Amniotic stem cell (primary cell): ENCODE measurements around the gene NISCH.

Source experiments
- DNase-seq: peaks from one replicate; lab custom pipeline; 2025; lab: John Stamatoyannopoulos, UW

NISCH gene

DNA sequence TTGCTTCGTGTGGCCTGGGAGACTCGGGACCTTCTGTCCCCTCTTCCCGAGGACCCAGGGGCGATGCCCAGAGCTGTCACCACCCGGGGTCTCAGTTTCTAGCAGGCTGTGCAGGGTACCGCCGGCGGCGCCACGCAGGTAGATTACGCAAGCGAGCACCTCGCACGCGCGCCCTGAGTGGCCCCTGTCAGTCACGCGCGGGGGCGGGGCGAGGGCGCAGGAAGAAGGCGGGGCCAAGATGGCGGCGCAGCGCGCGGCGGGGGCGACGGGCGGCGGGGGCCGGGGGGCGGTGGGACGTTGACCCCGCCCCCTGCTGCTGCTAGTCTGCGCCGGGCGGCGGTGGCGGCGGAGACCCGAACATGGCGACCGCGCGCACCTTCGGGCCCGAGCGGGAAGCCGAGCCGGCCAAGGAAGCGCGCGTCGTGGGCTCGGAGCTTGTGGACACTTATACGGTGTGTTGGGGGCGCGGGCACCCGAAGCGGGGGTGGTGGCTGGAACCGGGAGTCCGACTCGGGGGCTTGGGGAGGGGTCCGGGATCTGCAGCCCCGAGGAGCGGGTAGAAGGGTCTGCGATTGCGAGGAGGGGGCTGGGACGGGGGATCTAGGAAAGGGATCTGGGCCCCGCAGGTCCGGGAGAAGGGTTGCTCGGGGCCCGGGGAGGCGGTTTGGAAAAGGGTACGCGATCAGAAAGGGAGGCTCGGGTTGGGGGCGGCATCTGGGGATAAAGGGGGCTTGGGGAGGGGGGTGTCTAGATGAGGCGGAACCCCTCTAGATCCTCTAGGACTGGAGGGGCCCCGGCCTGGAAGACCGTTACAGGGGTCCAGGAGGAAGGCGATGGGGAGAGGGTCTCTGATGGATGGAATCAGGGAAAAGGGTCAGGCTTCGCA lies at the start of gene NISCH:
Gene NISCH, plus strand, starts transcription at position 322 of the 886 bp plus-strand sequence. Its CDS starts 38 bp downstream, at position 360.
- DNase-seq = peak; percentile 63

- DNase-seq = no peak
These were observed 49.2 kb upstream of the NISCH start for GRCh38 chr3:52406231-52406661.

- no peak for DNase-seq
These were observed 48.5 kb upstream of the NISCH start for GRCh38 chr3:52406791-52407510.

- DNase-seq = no peak
These were observed 47.6 kb upstream of the NISCH start for GRCh38 chr3:52407779-52408178.

DNA sequence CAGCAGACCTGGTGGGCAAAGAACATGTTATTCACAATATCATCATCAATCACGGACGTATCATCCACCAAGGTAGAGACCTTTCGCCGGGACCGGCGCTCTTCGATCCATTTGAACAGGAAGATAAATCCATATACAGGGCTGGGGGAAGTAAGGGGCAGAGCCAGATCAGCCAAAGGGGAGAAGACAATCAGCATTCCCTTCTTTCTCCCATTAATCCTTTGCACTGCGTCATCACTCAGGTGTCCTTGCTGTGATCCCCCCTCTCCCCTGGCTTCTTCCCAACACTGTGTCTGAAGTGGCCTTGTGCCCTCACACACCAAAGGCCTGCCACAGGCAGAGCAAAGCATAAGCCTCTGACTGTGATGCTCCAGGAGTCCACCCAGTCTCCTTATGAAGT lies 46.9 kb upstream of the NISCH start:
- no peak for DNase-seq

GRCh38 chr3:52415800-52416199 lies 39.6 kb upstream of the NISCH start:
- DNase-seq = no peak

DNA sequence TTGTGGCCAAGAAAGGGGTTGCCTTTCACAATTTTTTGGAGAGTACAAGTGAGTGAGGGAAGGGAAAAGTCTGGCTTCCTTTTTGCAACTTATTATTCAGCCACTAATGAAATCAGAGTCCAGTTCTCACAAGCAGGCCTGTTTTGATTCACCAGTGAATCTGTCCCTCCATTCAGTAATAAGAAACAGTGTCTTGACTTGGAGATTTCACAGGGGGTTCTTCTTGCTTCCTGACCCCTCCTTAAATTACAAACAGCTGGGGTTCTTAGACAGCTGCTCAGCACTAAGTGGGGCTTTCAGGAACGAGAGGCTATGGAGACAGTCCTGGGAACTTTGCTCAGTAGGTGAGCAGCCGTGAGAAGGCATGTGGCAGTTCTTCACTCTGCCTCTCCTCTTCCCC lies 35.0 kb upstream of the NISCH start:
- DNase-seq = no peak

DNA sequence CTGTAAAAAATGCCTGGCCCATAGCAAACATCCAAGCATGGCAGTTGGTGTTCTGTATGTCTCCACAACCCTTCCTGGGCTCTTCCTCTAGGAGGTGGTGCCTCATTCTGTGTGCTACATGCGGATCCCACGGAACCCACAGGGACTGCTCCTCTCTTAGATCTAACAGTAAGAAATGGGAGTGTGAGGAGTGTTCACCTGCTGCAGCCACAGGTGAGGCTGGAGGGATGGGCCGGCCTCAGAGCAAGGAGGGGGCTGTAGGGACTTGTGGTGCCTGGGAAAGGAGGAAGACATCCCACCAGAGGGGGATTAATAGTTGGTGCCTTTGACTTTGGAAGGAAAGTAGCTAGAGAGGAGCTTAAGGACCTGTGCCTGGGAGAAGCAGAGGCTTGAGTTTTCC lies 32.7 kb upstream of the NISCH start:
- DNase-seq = no peak

DNA sequence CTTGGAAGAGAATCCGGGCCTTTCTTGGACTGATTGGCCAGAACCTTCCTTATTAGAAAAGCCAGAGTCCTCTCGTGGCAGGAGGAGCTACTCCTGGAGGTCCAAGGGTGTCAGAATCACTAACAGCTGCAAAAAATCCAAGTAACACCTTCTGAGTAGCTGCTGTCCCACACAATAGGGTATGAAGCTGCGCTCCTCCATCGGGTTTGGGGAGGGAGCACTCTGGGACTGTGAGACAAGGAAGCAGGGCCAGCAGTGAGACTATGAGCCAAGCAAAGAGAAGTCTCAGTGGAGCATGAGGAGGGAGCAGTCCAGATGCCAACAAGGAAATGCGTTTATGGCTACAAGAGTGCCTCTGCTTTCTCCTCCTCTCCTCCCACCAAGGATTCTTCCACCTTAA lies 32.2 kb upstream of the NISCH start:
- no peak for DNase-seq

DNA sequence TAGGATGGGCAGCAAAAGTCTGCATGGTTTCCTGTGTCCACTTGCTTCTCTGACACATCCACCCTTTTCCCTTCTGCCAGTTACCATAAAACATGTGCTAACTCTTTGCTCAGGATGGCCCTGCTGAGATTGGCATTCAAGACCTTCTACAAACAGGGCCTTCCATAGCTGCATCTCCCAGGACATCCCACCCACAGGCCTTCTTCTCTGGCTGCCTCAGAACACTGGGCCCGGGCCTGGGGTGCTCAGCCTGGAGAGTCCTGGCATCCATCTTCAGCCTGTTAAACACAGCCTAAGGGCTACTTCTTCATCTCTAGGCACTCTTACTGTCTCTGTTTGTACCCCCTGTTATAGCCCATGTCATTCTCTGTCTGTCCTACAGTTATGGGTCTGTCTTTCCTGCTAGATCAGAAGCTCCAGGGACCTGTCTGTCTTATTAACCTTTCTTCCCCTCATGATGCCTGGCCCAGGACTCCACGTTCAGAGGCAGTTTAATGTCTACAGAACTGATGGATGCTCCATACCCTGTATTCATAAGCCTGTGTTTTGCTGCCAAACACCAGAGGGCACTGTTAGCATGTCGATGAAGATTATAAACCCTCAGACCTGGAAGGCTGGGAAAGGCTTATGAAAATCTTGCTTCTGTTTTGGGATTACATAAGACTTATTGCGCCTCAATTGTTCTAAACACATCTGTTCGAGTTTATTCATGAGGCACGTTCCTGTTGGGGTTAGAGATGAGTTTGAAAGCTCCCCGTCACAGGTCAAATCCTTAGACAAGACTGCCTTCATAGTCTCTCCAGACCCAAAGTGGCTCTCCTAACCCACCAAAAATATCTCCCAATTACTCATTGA lies 27.0 kb upstream of the NISCH start:
- peak; percentile 69 for DNase-seq

DNA sequence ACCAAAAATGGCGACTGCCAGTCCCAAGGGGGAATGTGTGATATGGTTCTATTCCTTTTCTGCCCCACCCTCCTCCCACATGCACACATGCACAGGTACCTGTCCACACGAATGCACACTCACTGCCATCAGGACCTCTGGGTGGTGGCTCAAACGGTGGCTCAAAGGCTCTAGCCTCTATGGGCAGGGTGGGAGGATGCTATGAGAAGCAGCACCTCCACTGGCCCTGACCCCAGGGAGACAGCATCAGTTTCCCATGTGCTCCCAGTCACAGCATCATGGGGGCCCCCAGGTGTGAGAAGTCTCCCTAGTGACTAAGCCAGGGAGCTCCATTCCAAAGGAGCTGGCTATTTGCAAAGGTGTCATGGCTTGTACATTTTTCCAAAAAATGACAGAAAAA lies 26.4 kb upstream of the NISCH start:
- no peak for DNase-seq

DNA sequence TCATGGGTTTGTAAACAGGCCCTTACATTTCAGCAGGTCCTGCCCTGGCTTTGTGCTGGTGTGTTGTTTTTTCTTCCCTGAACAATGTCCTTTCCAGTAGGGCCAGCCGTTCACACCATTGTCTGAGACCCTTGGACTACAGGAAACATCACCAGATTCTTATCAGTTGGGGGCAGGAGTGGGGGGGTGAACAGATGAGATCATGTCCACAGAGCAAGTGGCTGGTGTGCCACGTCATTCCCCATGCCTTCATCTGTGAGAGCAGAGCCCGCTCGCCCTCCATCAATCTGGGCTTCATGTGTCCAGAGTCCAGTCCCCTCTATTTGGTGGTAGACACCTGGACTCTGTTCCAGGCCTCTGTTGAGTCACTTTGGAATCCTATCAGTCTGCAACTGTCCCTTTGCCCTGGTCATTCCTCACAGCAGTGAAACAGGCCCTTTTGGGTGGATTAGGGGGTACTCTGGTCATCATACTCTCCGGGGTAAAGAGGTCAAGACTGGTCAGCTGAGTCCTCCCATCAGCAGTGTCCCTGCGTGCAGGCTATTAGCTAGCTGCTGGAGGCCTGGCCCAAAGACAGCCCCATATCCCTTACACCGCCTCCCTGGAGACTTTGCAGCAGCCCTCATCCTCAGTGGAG lies 25.5 kb upstream of the NISCH start:
- DNase-seq = no peak

DNA sequence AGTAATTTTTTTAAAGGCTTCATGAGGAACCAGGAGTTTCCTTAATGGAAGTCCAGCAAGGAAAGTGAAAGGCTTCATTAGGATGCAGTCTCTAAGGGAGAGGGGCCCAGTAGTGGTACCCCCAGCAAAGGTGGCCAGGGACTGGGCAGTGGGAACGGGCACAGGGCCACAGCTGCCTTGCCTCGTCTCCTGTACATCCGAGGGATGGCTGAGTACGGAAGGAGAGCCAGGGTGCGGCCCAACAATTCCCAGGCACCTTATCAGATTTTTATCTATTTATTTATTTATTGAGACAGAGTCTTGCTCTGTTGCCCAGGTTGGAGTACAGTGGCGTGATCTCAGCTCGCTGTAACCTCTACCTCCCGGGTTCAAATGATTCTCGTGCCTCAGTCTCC lies 25.0 kb upstream of the NISCH start:
- no peak for DNase-seq

DNA sequence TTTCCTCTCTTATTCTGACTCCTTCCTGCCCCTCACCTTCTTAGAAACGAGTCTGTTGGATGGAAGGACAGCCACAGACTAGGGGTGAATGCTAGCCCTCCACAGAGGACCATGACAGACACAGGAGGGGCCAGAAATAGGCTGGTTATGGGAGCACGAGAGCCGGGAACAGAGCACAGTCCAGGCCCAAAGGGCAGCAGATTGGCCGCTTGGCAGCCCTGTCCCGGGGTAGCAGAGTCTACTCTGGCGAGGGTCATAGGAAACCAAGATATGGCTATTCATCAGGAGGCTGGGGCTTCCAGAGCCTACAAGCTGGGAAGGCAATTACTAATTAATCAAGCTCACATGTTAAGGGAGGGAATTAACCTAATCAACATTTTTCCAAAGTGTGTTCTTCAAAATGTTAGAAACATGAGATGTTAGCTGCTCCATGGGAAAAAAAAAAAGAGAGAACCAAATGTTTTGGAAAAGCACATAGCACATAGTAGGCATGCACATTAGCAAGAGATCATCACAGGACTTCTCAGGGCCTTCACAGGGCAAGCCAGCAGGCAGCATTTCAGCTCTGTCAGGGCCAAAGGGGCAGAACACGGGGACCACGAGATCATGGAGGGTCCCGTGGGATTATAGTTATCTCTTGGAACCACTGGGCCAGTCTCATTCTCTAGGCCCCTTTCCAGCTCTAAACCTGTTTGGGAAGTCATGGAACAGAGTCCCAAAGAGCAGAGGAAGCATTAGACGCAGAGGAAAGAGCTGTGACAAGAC lies 23.8 kb upstream of the NISCH start:
- no peak for DNase-seq

DNA sequence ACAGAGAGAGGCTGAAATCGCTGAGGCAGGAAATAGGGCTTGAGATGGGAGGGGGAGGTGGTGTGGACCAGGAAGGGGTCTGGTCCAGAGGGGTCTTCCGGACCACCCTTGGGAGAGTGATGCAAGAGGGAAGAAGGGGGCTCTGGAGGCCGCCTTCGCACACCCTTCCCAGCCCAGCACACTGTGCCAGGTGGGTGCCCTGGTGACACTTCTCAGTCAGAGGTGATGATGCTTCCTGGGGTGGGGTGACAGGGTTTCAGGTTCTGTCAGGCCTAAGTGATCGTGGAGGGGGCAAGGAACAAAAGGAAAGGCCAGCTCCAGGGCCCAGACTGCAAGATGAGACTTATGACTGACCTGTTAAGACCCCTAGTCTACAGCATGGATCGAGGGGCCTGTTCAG lies 23.2 kb upstream of the NISCH start:
- no peak for DNase-seq

DNA sequence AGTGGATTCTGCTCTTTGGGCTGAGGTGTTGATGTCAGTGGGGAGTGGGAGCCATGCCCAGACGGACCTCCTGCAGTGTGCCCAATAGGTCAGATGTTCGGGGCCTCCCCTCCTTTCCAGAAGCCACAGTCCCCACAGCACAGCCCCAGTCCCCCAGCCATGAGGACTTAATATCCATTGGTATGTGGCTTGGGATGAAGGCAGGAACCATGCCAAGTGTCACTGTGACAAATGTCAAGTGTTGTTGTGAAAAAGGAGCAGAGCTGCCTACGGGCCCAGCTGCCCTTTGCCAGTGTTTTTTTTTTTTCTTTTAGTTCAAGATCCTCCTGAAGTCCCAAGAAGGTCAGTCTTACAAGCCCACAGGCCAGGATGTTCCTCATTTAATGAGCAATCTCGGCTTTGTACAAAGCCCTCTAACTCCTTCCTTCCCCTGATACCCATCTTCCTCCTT lies 22.7 kb upstream of the NISCH start:
- no peak for DNase-seq

- DNase-seq = no peak
These were observed 21.9 kb upstream of the NISCH start for GRCh38 chr3:52433328-52433995.

DNA sequence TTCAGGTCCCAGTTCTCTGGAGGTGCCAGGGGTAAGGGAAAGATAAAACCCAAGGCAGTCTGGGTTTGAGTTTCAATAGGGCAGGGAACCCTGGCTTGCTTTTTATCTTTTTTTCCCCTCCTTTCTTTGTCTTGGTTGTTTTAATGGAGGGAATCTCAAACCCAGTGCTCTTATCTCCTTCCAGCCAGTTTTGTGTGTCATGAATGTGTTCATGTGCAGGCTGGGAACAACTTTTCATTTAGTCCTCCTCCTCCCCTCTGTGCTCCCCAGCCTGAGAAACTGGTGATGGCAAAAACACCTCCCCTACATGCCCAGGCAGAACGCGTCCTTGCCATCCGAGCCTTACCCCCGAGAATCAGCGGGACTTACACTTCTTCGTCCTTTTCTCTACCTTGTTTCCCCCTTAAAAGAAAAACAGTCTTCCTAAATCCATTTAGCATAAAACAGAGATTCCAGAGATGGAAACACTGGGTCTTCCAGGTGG lies 21.4 kb upstream of the NISCH start:
- DNase-seq = no peak

GRCh38 chr3:52434491-52435115 lies 20.8 kb upstream of the NISCH start:
- DNase-seq = no peak
